ENCODE measurements around the gene SCG2. TPM values are rescaled to one million over a fixed set of nuclear protein-coding genes. Genes with fewer than 3 reads are reported as not detected.

SCG2 gene
- total and polyA plus RNA-seq, 12 donors, result 0.04 to 0.86 (median 0.18) TPM; not detected in 4

DNA sequence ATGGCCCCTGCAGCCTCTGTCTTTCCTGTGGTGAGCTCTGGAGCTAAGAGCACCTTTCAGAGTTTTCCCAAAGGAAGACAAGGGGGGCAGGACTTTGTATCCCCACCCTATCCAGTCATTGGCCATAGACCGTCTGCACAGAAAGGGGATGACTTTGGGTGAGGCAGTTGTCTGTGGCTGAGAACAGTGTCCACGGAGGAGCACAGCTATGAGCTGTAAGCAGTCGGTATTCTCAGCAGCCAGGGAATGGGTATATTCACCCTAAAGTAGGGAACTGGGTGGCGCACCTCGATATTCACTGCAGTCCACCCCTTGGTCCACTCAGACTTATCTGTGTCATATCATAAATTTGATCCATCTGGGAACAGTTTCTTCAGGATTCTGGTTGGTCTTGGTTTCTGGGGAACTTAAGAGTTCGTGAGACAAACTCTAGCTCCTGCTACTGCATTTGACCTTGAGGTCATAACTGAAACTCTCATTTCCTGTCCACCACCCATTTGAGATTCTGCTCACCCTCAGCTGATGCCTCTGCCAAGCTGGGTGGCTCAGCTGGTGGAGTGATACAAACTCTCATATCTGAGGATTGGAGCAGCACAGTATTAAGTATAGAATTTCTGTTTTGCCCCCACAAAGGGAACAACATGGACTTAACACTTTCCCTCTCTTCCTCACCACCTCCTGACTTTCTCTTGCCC, 45.2 kb upstream of the SCG2 start:
- Histone ChIP-seq H3K36me3 (no peaks in the 10 kb centered on the region), H3K4me1 (no peaks in the 10 kb centered on the region), H3K27ac (no peak overlapping the region), H3K4me3 (no peak overlapping the region), H3K9me3 (peaks cover 0 to 4% (median 0%) of the 10 kb centered on the region in 11 donors), H3K27me3 (no peaks in the 10 kb centered on the region)
- DNase-seq, result no peak
- intact Hi-C loops (cut with DNase I), result no loop called here
- TF ChIP-seq, protein P1, sequence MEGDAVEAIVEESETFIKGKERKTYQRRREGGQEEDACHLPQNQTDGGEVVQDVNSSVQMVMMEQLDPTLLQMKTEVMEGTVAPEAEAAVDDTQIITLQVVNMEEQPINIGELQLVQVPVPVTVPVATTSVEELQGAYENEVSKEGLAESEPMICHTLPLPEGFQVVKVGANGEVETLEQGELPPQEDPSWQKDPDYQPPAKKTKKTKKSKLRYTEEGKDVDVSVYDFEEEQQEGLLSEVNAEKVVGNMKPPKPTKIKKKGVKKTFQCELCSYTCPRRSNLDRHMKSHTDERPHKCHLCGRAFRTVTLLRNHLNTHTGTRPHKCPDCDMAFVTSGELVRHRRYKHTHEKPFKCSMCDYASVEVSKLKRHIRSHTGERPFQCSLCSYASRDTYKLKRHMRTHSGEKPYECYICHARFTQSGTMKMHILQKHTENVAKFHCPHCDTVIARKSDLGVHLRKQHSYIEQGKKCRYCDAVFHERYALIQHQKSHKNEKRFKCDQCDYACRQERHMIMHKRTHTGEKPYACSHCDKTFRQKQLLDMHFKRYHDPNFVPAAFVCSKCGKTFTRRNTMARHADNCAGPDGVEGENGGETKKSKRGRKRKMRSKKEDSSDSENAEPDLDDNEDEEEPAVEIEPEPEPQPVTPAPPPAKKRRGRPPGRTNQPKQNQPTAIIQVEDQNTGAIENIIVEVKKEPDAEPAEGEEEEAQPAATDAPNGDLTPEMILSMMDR (IDR thresholded peaks at IDR 0.05), result no peak
- ATAC-seq, result no peak
- WGBS, 2 donors, result 81 to 84% methylated on average over 6 of the region's 6 CpGs

DNA sequence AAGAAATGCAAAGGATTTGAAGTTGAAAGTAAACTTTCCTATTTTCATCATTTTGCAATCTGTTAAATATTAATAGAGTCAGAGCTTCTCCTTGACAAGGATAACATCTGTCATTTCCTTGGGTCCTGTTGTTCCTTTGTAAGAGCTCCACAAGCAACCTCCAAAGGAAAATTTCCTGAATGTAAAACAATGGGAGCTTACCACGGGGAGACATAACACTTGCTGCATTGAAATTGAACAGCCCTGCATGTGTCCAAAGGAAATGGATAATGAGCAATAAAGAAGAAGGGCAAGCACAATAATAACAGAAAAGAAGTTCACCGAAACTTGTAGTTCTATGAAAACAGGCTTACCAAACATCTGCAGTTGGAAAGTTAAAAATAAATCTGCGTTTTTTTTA, 42.0 kb upstream of the SCG2 start:
- no peak overlapping the region for H3K27ac ChIP-seq
- no peaks in the 10 kb centered on the region for H3K9me3 ChIP-seq
- no peaks in the 10 kb centered on the region for H3K36me3 ChIP-seq
- no peak for ATAC-seq
- 43 to 45% methylated on average over 3 of the region's 3 CpGs for WGBS, 2 donors
- no peaks in the 10 kb centered on the region for H3K27me3 ChIP-seq
- no peaks in the 10 kb centered on the region for H3K4me1 ChIP-seq
- intact Hi-C loops (cut with DNase I), result no loop called here
- H3K4me3 ChIP-seq, result no peak overlapping the region
- DNase-seq, result no peak
- TF ChIP-seq, protein P1 (IDR thresholded peaks at IDR 0.05), result no peak

DNA sequence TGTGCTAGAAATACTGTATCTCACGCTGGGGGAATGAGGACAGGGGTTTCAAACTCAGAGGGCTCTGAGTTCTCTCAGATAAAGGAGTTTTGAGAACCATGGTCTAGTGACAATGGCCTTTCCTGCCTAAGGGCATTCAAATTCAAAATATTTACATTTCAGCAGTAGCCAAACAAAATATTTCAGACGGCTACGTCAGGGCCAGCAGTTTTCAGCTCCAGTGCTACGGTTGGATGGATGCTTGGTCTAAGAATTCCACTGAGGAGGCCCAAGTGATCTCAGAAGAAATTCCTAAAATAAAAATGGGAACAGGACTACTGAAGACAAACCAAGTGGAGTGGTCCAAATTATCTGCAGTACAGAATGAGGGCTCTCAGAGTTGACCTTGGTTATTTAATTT, 41.1 kb upstream of the SCG2 start:
- intact Hi-C loops (cut with DNase I), result no loop called here
- Histone ChIP-seq H3K4me1 (no peaks in the 10 kb centered on the region), H3K27me3 (no peaks in the 10 kb centered on the region), H3K4me3 (no peak overlapping the region), H3K9me3 (peaks cover 0 to 4% (median 0%) of the 10 kb centered on the region in 11 donors), H3K27ac (no peak overlapping the region), H3K36me3 (no peaks in the 10 kb centered on the region)
- DNase-seq (no peak), ATAC-seq (no peak)
- WGBS, 2 donors, result 74 to 75% methylated on average over 4 of the region's 4 CpGs
- TF ChIP-seq, protein P1 (IDR thresholded peaks at IDR 0.05), result no peak

DNA sequence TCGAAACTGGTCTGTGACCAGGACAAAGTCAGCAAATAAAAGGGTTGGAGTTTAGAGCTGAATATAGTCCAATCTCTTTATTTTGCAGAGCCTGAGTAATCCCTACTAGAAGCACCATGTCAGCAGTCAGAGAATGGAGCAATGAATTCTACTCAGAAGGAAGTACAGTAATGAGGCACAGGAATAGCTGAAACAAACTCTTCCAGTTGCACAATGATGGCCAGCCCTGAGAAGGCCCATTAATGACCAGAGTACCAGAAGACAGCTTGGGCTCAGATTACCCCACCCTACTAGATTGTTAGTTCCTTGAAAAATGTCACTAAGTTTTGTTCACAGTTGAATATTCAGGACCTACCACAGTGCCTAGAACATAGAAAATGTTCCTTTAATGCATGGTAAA, 40.3 kb upstream of the SCG2 start:
- no peak for DNase-seq
- ATAC-seq, result no peak
- 97 to 100% methylated on average over 1 of the region's 1 CpG for WGBS, 2 donors
- no peaks in the 10 kb centered on the region for H3K27me3 ChIP-seq
- TF ChIP-seq, protein P1 (IDR thresholded peaks at IDR 0.05), result no peak
- no peak overlapping the region for H3K27ac ChIP-seq
- no peak overlapping the region for H3K4me3 ChIP-seq
- H3K36me3 ChIP-seq, result no peaks in the 10 kb centered on the region
- H3K9me3 ChIP-seq, result peaks cover 0 to 4% (median 0%) of the 10 kb centered on the region in 11 donors
- intact Hi-C loops (cut with DNase I), result no loop called here
- no peaks in the 10 kb centered on the region for H3K4me1 ChIP-seq
